Colon (tissue), 2 donors: ENCODE results near the gene POU2AF3.
"Not testable (repeated sequence)": the region's sequence is repeated elsewhere in the genome, so short reads cannot be mapped to it uniquely, and the experiment has no call there.

Experiments used
- FAIRE-seq: peaks from 2 replicates; lab custom pipeline; 2012; peaks lifted over from hg19 to GRCh38; lab: Jason Lieb, UNC
- donor health status: control.
- donor health status: control.

POU2AF3 gene

GRCh38 chr11:111298413-111299100 lies at the start of gene POU2AF3:
Gene POU2AF3 (plus strand): TSS chr11:111298546. CDS start chr11:111298582, 36 bp downstream.
- no peak for FAIRE-seq

- no peak for FAIRE-seq
Measured at GRCh38 chr11:111250936-111251335, 47.4 kb upstream of the POU2AF3 start.

GRCh38 chr11:111253131-111253530 lies 45.2 kb upstream of the POU2AF3 start:
- FAIRE-seq: no peak

- no peak for FAIRE-seq
Measured at GRCh38 chr11:111253630-111254029, 44.7 kb upstream of the POU2AF3 start.

GRCh38 chr11:111258046-111258445 lies 40.3 kb upstream of the POU2AF3 start:
- FAIRE-seq: no peak

- no peak for FAIRE-seq
Measured at GRCh38 chr11:111259896-111260295, 38.5 kb upstream of the POU2AF3 start.

GRCh38 chr11:111260811-111261210 lies 37.5 kb upstream of the POU2AF3 start:
- FAIRE-seq: no peak

- FAIRE-seq: no peak
Measured at GRCh38 chr11:111264646-111265045, 33.7 kb upstream of the POU2AF3 start.

GRCh38 chr11:111265421-111265820 lies 32.9 kb upstream of the POU2AF3 start:
- no peak for FAIRE-seq

GRCh38 chr11:111268303-111268702 lies 30.0 kb upstream of the POU2AF3 start:
- FAIRE-seq: not testable (repeated sequence)

- FAIRE-seq: no peak
Measured at GRCh38 chr11:111269146-111269868, 29.0 kb upstream of the POU2AF3 start.

GRCh38 chr11:111272420-111272819 lies 25.9 kb upstream of the POU2AF3 start:
- FAIRE-seq: no peak

GRCh38 chr11:111282562-111283075 lies 15.7 kb upstream of the POU2AF3 start:
- no peak for FAIRE-seq

GRCh38 chr11:111283945-111284481 lies 14.3 kb upstream of the POU2AF3 start:
- FAIRE-seq: no peak

GRCh38 chr11:111285189-111286091 lies 12.9 kb upstream of the POU2AF3 start:
- FAIRE-seq: no peak

- no peak for FAIRE-seq
Measured at GRCh38 chr11:111291764-111292163, 6.6 kb upstream of the POU2AF3 start.

- not testable (repeated sequence) for FAIRE-seq
Measured at GRCh38 chr11:111292408-111292807, 5.9 kb upstream of the POU2AF3 start.

- no peak for FAIRE-seq
Measured at GRCh38 chr11:111296196-111296595, 2.1 kb upstream of the POU2AF3 start.

GRCh38 chr11:111297696-111298095 lies 650 bp upstream of the POU2AF3 start:
- FAIRE-seq: no peak

GRCh38 chr11:111299101-111300026 lies 1.0 kb downstream of the POU2AF3 start:
- no peak for FAIRE-seq

GRCh38 chr11:111300569-111300968 lies 2.2 kb downstream of the POU2AF3 start:
- no peak for FAIRE-seq
